NB4 (cell line): ENCODE data around the gene LYRM2.

Experiments used
- DNase-seq: peaks from one replicate; pipeline ENCODE4 v3.0.0; 2010; ENCODE audit warnings: low read depth
- H3K4me3 ChIP-seq: one replicate; pipeline ENCODE4 v1.5.1; 2011; ENCODE audit warnings: mild to moderate bottlenecking, low read depth, low read length, moderate library complexity
- CTCF ChIP-seq: IDR thresholded peaks from one replicate; pipeline ENCODE4 v1.5.1; 2012; ENCODE audit warnings: low read depth, low read length
- MAX ChIP-seq: IDR thresholded peaks from 2 replicates; pipeline ENCODE4 v1.6.1; 2011; ENCODE audit warnings: low read depth, low read length
- MYC ChIP-seq: IDR thresholded peaks from 2 replicates; pipeline ENCODE4 v1.6.1; 2011; ENCODE audit warnings: low read depth, low read length
- POLR2A ChIP-seq: IDR thresholded peaks from 2 replicates; pipeline ENCODE4 v1.6.1; 2011; ENCODE audit warnings: mild to moderate bottlenecking; ENCODE audit not compliant: insufficient read length; ENCODE audit errors: extremely low read depth

The LYRM2 gene

GRCh38 chr6:89589297-89590025 lies 49.1 kb downstream of the LYRM2 start:
- no peak for DNase-seq
- no peak for TF ChIP-seq MYC
- no peak for TF ChIP-seq POLR2A
- TF ChIP-seq CTCF = no peak
- TF ChIP-seq MAX = no peak
- H3K4me3 ChIP-seq = no peak overlapping the region

GRCh38 chr6:89585154-89585553 lies 53.4 kb downstream of the LYRM2 start:
- H3K4me3 ChIP-seq = no peak overlapping the region
- DNase-seq = no peak
- TF ChIP-seq CTCF (no peak), MYC (no peak), MAX (no peak), POLR2A (no peak)

- no peak for DNase-seq
- TF ChIP-seq CTCF (no peak), MYC (no peak), POLR2A (no peak)
- no peak overlapping the region for H3K4me3 ChIP-seq
These were observed 54.0 kb downstream of the LYRM2 start for GRCh38 chr6:89584539-89584938.

GRCh38 chr6:89583559-89583958 lies 55.0 kb downstream of the LYRM2 start:
- no peak overlapping the region for H3K4me3 ChIP-seq
- no peak for DNase-seq
- no peak for TF ChIP-seq MAX
- no peak for TF ChIP-seq CTCF
- TF ChIP-seq POLR2A = no peak
- TF ChIP-seq MYC = no peak

- no peak overlapping the region for H3K4me3 ChIP-seq
- no peak for DNase-seq
- TF ChIP-seq POLR2A = no peak
- TF ChIP-seq CTCF = no peak
- no peak for TF ChIP-seq MAX
- TF ChIP-seq MYC = no peak
These were observed 55.8 kb downstream of the LYRM2 start for GRCh38 chr6:89582669-89583325.
